ENCODE results near the gene NPTX2. TPM values are rescaled to one million over a fixed set of nuclear protein-coding genes. Genes with fewer than 3 reads are reported as not detected.

NPTX2 gene
- total RNA-seq, 1 experiment from 2014 or later: not detected

- no peaks in the 10 kb centered on the region for H3K4me1 ChIP-seq
- ChIA-PET POLR2A (no interaction called here), CTCF (no interaction called here)
- no peak overlapping the region for H3K4me3 ChIP-seq (ENCODE audit: low read depth, low read length)
- no peak for TF ChIP-seq CTCF (IDR thresholded peaks at IDR 0.05; ENCODE audit: insufficient read depth in 1 of 2, low read depth in 1 of 2, low read length in 1 of 2, severe bottlenecking in 1 of 2, unreplicated experiment in 1 of 2)
- intact Hi-C loops (cut with micrococcal nuclease; ENCODE audit: unreplicated experiment): no loop called here
- no peaks in the 10 kb centered on the region for H3K36me3 ChIP-seq (ENCODE audit: control insufficient read depth, insufficient read depth, low read length)
- peaks cover 23% of the 10 kb centered on the region for H3K27me3 Mint-ChIP-seq (ENCODE audit: insufficient read depth, unreplicated experiment)
- H3K4me1 Mint-ChIP-seq (ENCODE audit: low read depth, unreplicated experiment): no peaks in the 10 kb centered on the region
- no peaks in the 10 kb centered on the region for H3K36me3 Mint-ChIP-seq (ENCODE audit: insufficient read depth, unreplicated experiment)
- no peak for DNase-seq
- H3K27ac Mint-ChIP-seq (ENCODE audit: unreplicated experiment): no peak overlapping the region
- BruUV-seq (replicated peaks): no TSS peak
- peaks cover 11% of the 10 kb centered on the region for H3K9me3 ChIP-seq
- no peaks in the 10 kb centered on the region for H3K9me3 Mint-ChIP-seq (ENCODE audit: unreplicated experiment)
- no peak overlapping the region for H3K4me3 Mint-ChIP-seq (ENCODE audit: unreplicated experiment)
- peaks cover 1% of the 10 kb centered on the region for H3K27me3 ChIP-seq (replicated peaks; ENCODE audit: control insufficient read depth, insufficient read depth, low read length)
These were observed 7.8 kb downstream of the NPTX2 start for GRCh38 chr7:98624846-98625420.

- Mint-ChIP-seq H3K4me1 (ENCODE audit: low read depth, unreplicated experiment) (no peaks in the 10 kb centered on the region), H3K27ac (ENCODE audit: unreplicated experiment) (no peak overlapping the region), H3K36me3 (ENCODE audit: insufficient read depth, unreplicated experiment) (no peaks in the 10 kb centered on the region), H3K9me3 (ENCODE audit: unreplicated experiment) (no peaks in the 10 kb centered on the region), H3K4me3 (ENCODE audit: unreplicated experiment) (no peak overlapping the region), H3K27me3 (ENCODE audit: insufficient read depth, unreplicated experiment) (peaks cover 17% of the 10 kb centered on the region)
- Histone ChIP-seq H3K4me3 (ENCODE audit: low read depth, low read length) (no peak overlapping the region), H3K4me1 (no peaks in the 10 kb centered on the region), H3K36me3 (ENCODE audit: control insufficient read depth, insufficient read depth, low read length) (no peaks in the 10 kb centered on the region), H3K9me3 (peaks cover 11% of the 10 kb centered on the region), H3K27me3 (replicated peaks; ENCODE audit: control insufficient read depth, insufficient read depth, low read length) (no peaks in the 10 kb centered on the region; the same call in 1 of the 2 replicates)
- intact Hi-C loops (cut with micrococcal nuclease; ENCODE audit: unreplicated experiment): no loop called here
- CTCF ChIA-PET: no interaction called here
- no peak for DNase-seq
- BruUV-seq (replicated peaks): no TSS peak
- POLR2A ChIA-PET: no interaction called here
- no peak for TF ChIP-seq CTCF (IDR thresholded peaks at IDR 0.05; ENCODE audit: insufficient read depth in 1 of 2, low read depth in 1 of 2, low read length in 1 of 2, severe bottlenecking in 1 of 2, unreplicated experiment in 1 of 2)
These were observed 9.7 kb downstream of the NPTX2 start for GRCh38 chr7:98626460-98627412.

GRCh38 chr7:98627413-98627790 lies 10.3 kb downstream of the NPTX2 start:
- Mint-ChIP-seq H3K4me3 (ENCODE audit: unreplicated experiment) (no peak overlapping the region), H3K27me3 (ENCODE audit: insufficient read depth, unreplicated experiment) (peaks cover 14% of the 10 kb centered on the region), H3K4me1 (ENCODE audit: low read depth, unreplicated experiment) (no peaks in the 10 kb centered on the region), H3K27ac (ENCODE audit: unreplicated experiment) (no peak overlapping the region), H3K36me3 (ENCODE audit: insufficient read depth, unreplicated experiment) (no peaks in the 10 kb centered on the region), H3K9me3 (ENCODE audit: unreplicated experiment) (no peaks in the 10 kb centered on the region)
- no peak for TF ChIP-seq CTCF (IDR thresholded peaks at IDR 0.05; ENCODE audit: insufficient read depth in 1 of 2, low read depth in 1 of 2, low read length in 1 of 2, severe bottlenecking in 1 of 2, unreplicated experiment in 1 of 2)
- Histone ChIP-seq H3K36me3 (ENCODE audit: control insufficient read depth, insufficient read depth, low read length) (no peaks in the 10 kb centered on the region), H3K4me3 (ENCODE audit: low read depth, low read length) (no peak overlapping the region), H3K9me3 (peaks cover 11% of the 10 kb centered on the region), H3K27me3 (replicated peaks; ENCODE audit: control insufficient read depth, insufficient read depth, low read length) (no peaks in the 10 kb centered on the region; the same call in 1 of the 2 replicates), H3K4me1 (no peaks in the 10 kb centered on the region)
- CTCF ChIA-PET: no interaction called here
- POLR2A ChIA-PET: no interaction called here
- intact Hi-C loops (cut with micrococcal nuclease; ENCODE audit: unreplicated experiment): no loop called here
- no TSS peak for BruUV-seq (replicated peaks)
- DNase-seq: no peak
